Neural cell (in vitro differentiated cells): ENCODE data around the gene RASGEF1C. TPM values are rescaled to one million over a fixed set of nuclear protein-coding genes. Genes with fewer than 3 reads are reported as not detected.

Experiments
- H2AFZ ChIP-seq: fragments of 200-600, 300-800 bp; sonication (generic), shearing (Covaris generic); 2 replicates; pipeline ENCODE4 v1.6.0; 2014; ENCODE audit warnings: low read depth, mild to moderate bottlenecking, antibody characterized with exemption, low read length, moderate library complexity
- H3F3A ChIP-seq: fragments of 200-600 bp; shearing (Covaris generic); 2 replicates; pipeline ENCODE4 v1.6.1; 2016; ENCODE audit warnings: mild to moderate bottlenecking, moderate library complexity, mixed read lengths, antibody characterized with exemption, low read length; ENCODE audit not compliant: insufficient read depth, poor library complexity, severe bottlenecking
- H3K27ac ChIP-seq: fragments of 200-600, 300-800 bp; sonication (generic), shearing (Covaris generic); 2 replicates; pipeline ENCODE4 v1.5.1; 2014; ENCODE audit warnings: mild to moderate bottlenecking, low read length, moderate library complexity
- H3K27me3 ChIP-seq: fragments of 300-800, 200-600 bp; sonication (generic), shearing (Covaris generic); 2 replicates; pipeline ENCODE4 v1.6.0; 2014; ENCODE audit warnings: mild to moderate bottlenecking, low read depth, low read length, moderate library complexity; ENCODE audit not compliant: insufficient read depth
- H3K36me3 ChIP-seq: fragments of 300-800, 200-600 bp; sonication (generic), shearing (Covaris generic); 2 replicates; pipeline ENCODE4 v1.5.1; 2014; ENCODE audit warnings: mild to moderate bottlenecking, antibody characterized with exemption, low read length, moderate library complexity; ENCODE audit not compliant: insufficient read depth
- H3K4me2 ChIP-seq: fragments of 300-800, 200-600 bp; sonication (generic), shearing (Covaris generic); 2 replicates; pipeline ENCODE4 v1.6.0; 2014; ENCODE audit warnings: mild to moderate bottlenecking, low read length
- H3K4me3 ChIP-seq: fragments of 300-800, 200-600 bp; sonication (generic), shearing (Covaris generic); 2 replicates; pipeline ENCODE4 v1.5.1; 2014; ENCODE audit warnings: mild to moderate bottlenecking, low read length, moderate library complexity
- H3K79me2 ChIP-seq: fragments of 200-600 bp; shearing (Covaris generic); replicated peaks from 2 replicates; pipeline ENCODE4 v1.6.0; 2014; ENCODE audit warnings: mild to moderate bottlenecking, low read length, moderate library complexity; ENCODE audit not compliant: insufficient read depth
- H3K9ac ChIP-seq: fragments of 300-800, 200-600 bp; sonication (generic), shearing (Covaris generic); 2 replicates; pipeline ENCODE4 v1.6.1; 2016; ENCODE audit warnings: mild to moderate bottlenecking, low read length, mixed read lengths
- H3K9me2 ChIP-seq: fragments of 200-600 bp; shearing (Covaris generic); 2 replicates; pipeline ENCODE4 v1.6.1; 2016; ENCODE audit warnings: mild to moderate bottlenecking, low read length, mixed read lengths; ENCODE audit not compliant: insufficient read depth
- H3K9me3 ChIP-seq: fragments of 200-600, 300-800 bp; sonication (generic), shearing (Covaris generic); 2 replicates; pipeline ENCODE4 v1.6.1; 2016; ENCODE audit warnings: mild to moderate bottlenecking, mixed run types, low read length, moderate library complexity, mixed read lengths
- H4K20me1 ChIP-seq: fragments of 200-600 bp; shearing (Covaris generic); 2 replicates; pipeline ENCODE4 v1.6.1; 2016; ENCODE audit warnings: mild to moderate bottlenecking, mixed run types; ENCODE audit not compliant: insufficient read depth
- EP300 ChIP-seq: fragments of 450-650 bp; conservative IDR thresholded peaks from 2 replicates; pipeline ENCODE4 v1.6.1; 2014; ENCODE audit warnings: antibody characterized with exemption, mild to moderate bottlenecking, moderate library complexity; ENCODE audit not compliant: poor library complexity, severe bottlenecking
- EZH2 ChIP-seq: fragments of 200-600, 300-800 bp; shearing (Covaris generic), sonication (generic); IDR thresholded peaks from 2 replicates; pipeline ENCODE4 v1.6.1; 2014; ENCODE audit warnings: antibody characterized with exemption, low read length, borderline replicate concordance, mild to moderate bottlenecking; ENCODE audit not compliant: insufficient read depth, poor library complexity, severe bottlenecking
- MXI1 ChIP-seq: fragments of 450-650 bp; conservative IDR thresholded peaks from 2 replicates; pipeline ENCODE4 v1.6.1; 2014; ENCODE audit warnings: antibody characterized with exemption, mild to moderate bottlenecking; ENCODE audit not compliant: poor library complexity, severe bottlenecking
- POLR2AphosphoS5 ChIP-seq: IDR thresholded peaks from 2 replicates; pipeline ENCODE4 v1.6.1; 2012
- RAD21 ChIP-seq: fragments of 450-650 bp; conservative IDR thresholded peaks from 2 replicates; pipeline ENCODE4 v1.6.1; 2014; ENCODE audit warnings: antibody characterized with exemption, mild to moderate bottlenecking, moderate library complexity
- SMC3 ChIP-seq: fragments of 450-650 bp; conservative IDR thresholded peaks from 2 replicates; pipeline ENCODE4 v1.6.1; 2014; ENCODE audit warnings: antibody characterized with exemption, mild to moderate bottlenecking, moderate library complexity; ENCODE audit not compliant: poor library complexity
- TAF1 ChIP-seq: IDR thresholded peaks from 2 replicates; pipeline ENCODE4 v1.6.1; 2012; ENCODE audit warnings: low read depth
- polyA plus RNA-seq: library from polyadenylated mRNA; depleted of rRNA; stranded (reverse); fragments of >200 nt; gene quantifications from 2 replicates; pipeline ENCODE4 v1.2.3, GENCODE V29; 2014
- TF ChIP-seq, protein P1 (sequence below): IDR thresholded peaks from 2 replicates; pipeline ENCODE4 v1.6.1; 2012; ENCODE audit warnings: borderline replicate concordance
- TF ChIP-seq, protein P2 (sequence below): fragments of 450-650 bp; IDR thresholded peaks from 2 replicates; pipeline ENCODE4 v1.5.1; 2014; ENCODE audit warnings: antibody characterized with exemption, mild to moderate bottlenecking, moderate library complexity; ENCODE audit not compliant: poor library complexity, severe bottlenecking

The RASGEF1C gene
- polyA plus RNA-seq, 1 donor from 2014 or later, result 5.3 TPM

- Histone ChIP-seq H3K9me3 (no peaks in the 10 kb centered on the region), H3K27me3 (no peaks in the 10 kb centered on the region), H2AFZ (no peak overlapping the region), H4K20me1 (no peaks in the 10 kb centered on the region), H3K79me2 (no peaks in the 10 kb centered on the region), H3K4me2 (no peak overlapping the region), H3F3A (no peaks in the 10 kb centered on the region), H3K36me3 (no peaks in the 10 kb centered on the region), H3K27ac (no peak overlapping the region), H3K9ac (no peak overlapping the region), H3K4me3 (no peak overlapping the region), H3K9me2 (no peaks in the 10 kb centered on the region)
- TF ChIP-seq EZH2 (no peak), TAF1 (no peak), POLR2AphosphoS5 (no peak), SMC3 (no peak), RAD21 (no peak), MXI1 (no peak), EP300 (no peak)
- TF ChIP-seq, protein P1, sequence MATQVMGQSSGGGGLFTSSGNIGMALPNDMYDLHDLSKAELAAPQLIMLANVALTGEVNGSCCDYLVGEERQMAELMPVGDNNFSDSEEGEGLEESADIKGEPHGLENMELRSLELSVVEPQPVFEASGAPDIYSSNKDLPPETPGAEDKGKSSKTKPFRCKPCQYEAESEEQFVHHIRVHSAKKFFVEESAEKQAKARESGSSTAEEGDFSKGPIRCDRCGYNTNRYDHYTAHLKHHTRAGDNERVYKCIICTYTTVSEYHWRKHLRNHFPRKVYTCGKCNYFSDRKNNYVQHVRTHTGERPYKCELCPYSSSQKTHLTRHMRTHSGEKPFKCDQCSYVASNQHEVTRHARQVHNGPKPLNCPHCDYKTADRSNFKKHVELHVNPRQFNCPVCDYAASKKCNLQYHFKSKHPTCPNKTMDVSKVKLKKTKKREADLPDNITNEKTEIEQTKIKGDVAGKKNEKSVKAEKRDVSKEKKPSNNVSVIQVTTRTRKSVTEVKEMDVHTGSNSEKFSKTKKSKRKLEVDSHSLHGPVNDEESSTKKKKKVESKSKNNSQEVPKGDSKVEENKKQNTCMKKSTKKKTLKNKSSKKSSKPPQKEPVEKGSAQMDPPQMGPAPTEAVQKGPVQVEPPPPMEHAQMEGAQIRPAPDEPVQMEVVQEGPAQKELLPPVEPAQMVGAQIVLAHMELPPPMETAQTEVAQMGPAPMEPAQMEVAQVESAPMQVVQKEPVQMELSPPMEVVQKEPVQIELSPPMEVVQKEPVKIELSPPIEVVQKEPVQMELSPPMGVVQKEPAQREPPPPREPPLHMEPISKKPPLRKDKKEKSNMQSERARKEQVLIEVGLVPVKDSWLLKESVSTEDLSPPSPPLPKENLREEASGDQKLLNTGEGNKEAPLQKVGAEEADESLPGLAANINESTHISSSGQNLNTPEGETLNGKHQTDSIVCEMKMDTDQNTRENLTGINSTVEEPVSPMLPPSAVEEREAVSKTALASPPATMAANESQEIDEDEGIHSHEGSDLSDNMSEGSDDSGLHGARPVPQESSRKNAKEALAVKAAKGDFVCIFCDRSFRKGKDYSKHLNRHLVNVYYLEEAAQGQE, result no peak
- TF ChIP-seq, protein P2, sequence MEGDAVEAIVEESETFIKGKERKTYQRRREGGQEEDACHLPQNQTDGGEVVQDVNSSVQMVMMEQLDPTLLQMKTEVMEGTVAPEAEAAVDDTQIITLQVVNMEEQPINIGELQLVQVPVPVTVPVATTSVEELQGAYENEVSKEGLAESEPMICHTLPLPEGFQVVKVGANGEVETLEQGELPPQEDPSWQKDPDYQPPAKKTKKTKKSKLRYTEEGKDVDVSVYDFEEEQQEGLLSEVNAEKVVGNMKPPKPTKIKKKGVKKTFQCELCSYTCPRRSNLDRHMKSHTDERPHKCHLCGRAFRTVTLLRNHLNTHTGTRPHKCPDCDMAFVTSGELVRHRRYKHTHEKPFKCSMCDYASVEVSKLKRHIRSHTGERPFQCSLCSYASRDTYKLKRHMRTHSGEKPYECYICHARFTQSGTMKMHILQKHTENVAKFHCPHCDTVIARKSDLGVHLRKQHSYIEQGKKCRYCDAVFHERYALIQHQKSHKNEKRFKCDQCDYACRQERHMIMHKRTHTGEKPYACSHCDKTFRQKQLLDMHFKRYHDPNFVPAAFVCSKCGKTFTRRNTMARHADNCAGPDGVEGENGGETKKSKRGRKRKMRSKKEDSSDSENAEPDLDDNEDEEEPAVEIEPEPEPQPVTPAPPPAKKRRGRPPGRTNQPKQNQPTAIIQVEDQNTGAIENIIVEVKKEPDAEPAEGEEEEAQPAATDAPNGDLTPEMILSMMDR, result no peak
Observed at GRCh38 chr5:180101451-180102105, 107.4 kb downstream of the RASGEF1C start.

DNA sequence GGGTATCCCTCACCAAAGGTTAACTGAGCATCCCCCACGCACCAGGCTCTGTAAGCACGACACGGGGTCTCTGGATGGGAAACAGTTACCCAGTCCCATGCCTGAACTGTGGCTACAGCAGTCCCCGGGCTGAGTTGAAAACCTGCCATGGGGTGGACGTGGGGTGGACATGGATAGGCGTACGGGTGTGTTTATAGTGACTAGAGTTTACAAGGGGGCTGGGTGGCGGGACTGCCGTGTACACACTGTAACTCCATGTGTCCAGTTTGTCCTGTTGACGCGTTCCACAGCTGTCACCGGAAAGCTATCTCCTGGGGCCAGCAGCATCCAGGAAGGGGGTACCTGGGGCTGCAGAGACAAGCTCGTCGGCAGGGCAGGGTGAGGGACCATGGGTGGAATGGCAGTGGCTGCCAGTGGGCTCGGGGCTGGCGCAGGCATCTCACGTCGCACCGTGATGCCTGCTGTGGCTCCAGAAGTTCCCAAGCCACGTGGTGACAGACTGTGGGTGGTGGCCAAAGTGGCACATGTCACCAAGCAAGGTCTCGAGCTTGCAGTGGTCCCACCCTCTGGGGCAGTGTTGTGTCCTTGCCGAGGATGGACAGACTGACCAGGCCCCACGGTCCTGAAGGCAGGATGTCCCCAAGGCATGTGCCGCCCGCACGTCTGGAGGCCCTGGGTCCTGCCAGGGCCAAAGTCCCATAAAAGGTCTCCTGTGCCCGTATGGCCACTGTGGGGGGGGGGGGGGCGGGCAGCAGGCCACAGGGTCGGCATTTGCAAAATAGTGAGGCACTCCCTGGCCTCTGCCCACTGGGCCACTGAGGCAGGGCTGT lies 108.2 kb downstream of the RASGEF1C start:
- TF ChIP-seq SMC3 (no peak), MXI1 (no peak), POLR2AphosphoS5 (no peak), EP300 (no peak), TAF1 (no peak), EZH2 (no peak), RAD21 (no peak)
- TF ChIP-seq, protein P1, result no peak
- H3K9ac ChIP-seq, result no peak overlapping the region
- no peaks in the 10 kb centered on the region for H3K9me2 ChIP-seq
- H3K36me3 ChIP-seq, result no peaks in the 10 kb centered on the region
- no peak overlapping the region for H3K4me3 ChIP-seq
- no peaks in the 10 kb centered on the region for H3K27me3 ChIP-seq
- H3K4me2 ChIP-seq, result no peak overlapping the region
- H2AFZ ChIP-seq, result no peak overlapping the region
- H3K27ac ChIP-seq, result no peak overlapping the region
- H3K9me3 ChIP-seq, result no peaks in the 10 kb centered on the region
- H3F3A ChIP-seq, result no peaks in the 10 kb centered on the region
- no peaks in the 10 kb centered on the region for H3K79me2 ChIP-seq
- H4K20me1 ChIP-seq, result no peaks in the 10 kb centered on the region
